GM21619 (cell line): Measurements from ENCODE around the gene MPPED2.
"Not testable (repeated sequence)": the region's sequence is repeated elsewhere in the genome, so short reads cannot be mapped to it uniquely, and the experiment has no call there.

ENCODE experiments used
- ATAC-seq: cut with Tn5 transposase; IDR thresholded peaks from one replicate; pipeline ENCODE4 v1.9.1; 2021; ENCODE audit not compliant: unreplicated experiment

MPPED2 gene

GRCh38 chr11:30579415-30580175 lies 6.6 kb downstream of the MPPED2 start:
- ATAC-seq = no peak

- no peak for ATAC-seq
Measured at GRCh38 chr11:30578406-30578805, 7.7 kb downstream of the MPPED2 start.

GRCh38 chr11:30573951-30574350 lies 12.2 kb downstream of the MPPED2 start:
- ATAC-seq = no peak

- no peak for ATAC-seq
Measured at GRCh38 chr11:30568931-30569330, 17.2 kb downstream of the MPPED2 start.

GRCh38 chr11:30567644-30568043 lies 18.5 kb downstream of the MPPED2 start:
- ATAC-seq = no peak

GRCh38 chr11:30567120-30567519 lies 19.0 kb downstream of the MPPED2 start:
- ATAC-seq = no peak

GRCh38 chr11:30566482-30566881 lies 19.7 kb downstream of the MPPED2 start:
- ATAC-seq = no peak

GRCh38 chr11:30565027-30565426 lies 21.1 kb downstream of the MPPED2 start:
- ATAC-seq = no peak

GRCh38 chr11:30561691-30562415 lies 24.3 kb downstream of the MPPED2 start:
- no peak for ATAC-seq

GRCh38 chr11:30560206-30561106 lies 25.7 kb downstream of the MPPED2 start:
- ATAC-seq = no peak

- ATAC-seq = no peak
Measured at GRCh38 chr11:30559004-30559403, 27.1 kb downstream of the MPPED2 start.

GRCh38 chr11:30554587-30554986 lies 31.6 kb downstream of the MPPED2 start:
- ATAC-seq = not testable (repeated sequence)

GRCh38 chr11:30553521-30554110 lies 32.5 kb downstream of the MPPED2 start:
- ATAC-seq = no peak

- ATAC-seq = no peak
Measured at GRCh38 chr11:30552839-30553238, 33.3 kb downstream of the MPPED2 start.

- no peak for ATAC-seq
Measured at GRCh38 chr11:30550022-30550542, 36.1 kb downstream of the MPPED2 start.

- no peak for ATAC-seq
Measured at GRCh38 chr11:30549565-30549964, 36.6 kb downstream of the MPPED2 start.

GRCh38 chr11:30546334-30546733 lies 39.8 kb downstream of the MPPED2 start:
- no peak for ATAC-seq

- ATAC-seq = no peak
Measured at GRCh38 chr11:30545507-30545906, 40.6 kb downstream of the MPPED2 start.

GRCh38 chr11:30543066-30543465 lies 43.1 kb downstream of the MPPED2 start:
- ATAC-seq = no peak

- no peak for ATAC-seq
Measured at GRCh38 chr11:30540781-30541180, 45.4 kb downstream of the MPPED2 start.

GRCh38 chr11:30538251-30538650 lies 47.9 kb downstream of the MPPED2 start:
- ATAC-seq = no peak
